AG04449 (cell line): ENCODE measurements around the gene XYLT1.

ENCODE experiments used
- CTCF ChIA-PET: fragments of 350-600 bp; formaldehyde crosslinking; extraction: SDS; loops from one replicate; lab custom pipeline; 2021; ENCODE audit warnings: antibody characterized with exemption; lab: Yijun Ruan, JAX
- POLR2A ChIA-PET: fragments of 400-600, 350-600 bp; formaldehyde crosslinking; extraction: SDS; loops from one replicate; lab custom pipeline; 2020; ENCODE audit warnings: antibody characterized with exemption, inconsistent platforms; lab: Yijun Ruan, JAX
- DNase-seq: peaks from one replicate; pipeline ENCODE4 v3.0.0-alpha.2; 2010; ENCODE audit warnings: low read depth, low spot score
- H3K4me3 ChIP-seq: 2 replicates; pipeline ENCODE4 v1.5.1; 2011; ENCODE audit warnings: low read depth, mild to moderate bottlenecking, control low read depth, low read length
- CTCF ChIP-seq: IDR thresholded peaks from one replicate; pipeline ENCODE4 v1.5.1; 2011; ENCODE audit warnings: mild to moderate bottlenecking, moderate library complexity, low read length, control low read depth, inconsistent platforms; ENCODE audit not compliant: insufficient read depth; ENCODE audit errors: missing control alignments

XYLT1 gene

GRCh38 chr16:17470182-17470907, 415 bp downstream of the XYLT1 start:
- no peak for DNase-seq
- no peak for TF ChIP-seq CTCF
- CTCF ChIA-PET = interaction anchor here (1.2 to 13.1 kb wide), 6 partner anchors 91 to 606 kb away, joined by 3 to 213 read pairs (median 6); no protein-coding TSS in a partner anchor
- peak overlapping the region; percentile 84 for H3K4me3 ChIP-seq
- POLR2A ChIA-PET = interaction anchor here (1.3 kb wide), 1 partner anchor 46 kb away, joined by 5 read pairs; no protein-coding TSS in a partner anchor

GRCh38 chr16:17469741-17470181, 999 bp downstream of the XYLT1 start:
- POLR2A ChIA-PET = interaction anchor here (0.5 kb wide), 1 partner anchor 562 kb away, joined by 3 read pairs; no protein-coding TSS in a partner anchor
- DNase-seq = no peak
- CTCF ChIA-PET = interaction anchor here (0.7 to 8.8 kb wide), 7 partner anchors 87 to 608 kb away, joined by 3 to 76 read pairs (median 4); no protein-coding TSS in a partner anchor
- peak overlapping the region; percentile 84 for H3K4me3 ChIP-seq
- TF ChIP-seq CTCF = no peak

GRCh38 chr16:17469011-17469740, 1.6 kb downstream of the XYLT1 start:
- H3K4me3 ChIP-seq = peak overlapping the region; percentile 84
- POLR2A ChIA-PET = interaction anchor here (0.5 to 1.5 kb wide), 6 partner anchors 30 to 562 kb away, joined by 3 read pairs; no protein-coding TSS in a partner anchor
- peak; percentile 8 for TF ChIP-seq CTCF
- peak; percentile 63 for DNase-seq
- CTCF ChIA-PET = interaction anchor here (0.7 to 8.8 kb wide), 20 partner anchors 14 to 608 kb away, joined by 3 to 76 read pairs (median 4); no protein-coding TSS in a partner anchor

GRCh38 chr16:17468611-17469010, 2.1 kb downstream of the XYLT1 start:
- POLR2A ChIA-PET = interaction anchor here (0.8 to 1.6 kb wide), 6 partner anchors 30 to 335 kb away, joined by 3 to 5 read pairs (median 3); no protein-coding TSS in a partner anchor
- CTCF ChIA-PET = interaction anchor here (0.6 to 8.8 kb wide), 28 partner anchors 13 to 607 kb away, joined by 3 to 76 read pairs (median 4); no protein-coding TSS in a partner anchor
- TF ChIP-seq CTCF = no peak
- peak overlapping the region; percentile 84 for H3K4me3 ChIP-seq
- DNase-seq = no peak

GRCh38 chr16:17467923-17468540, 2.7 kb downstream of the XYLT1 start:
- POLR2A ChIA-PET = interaction anchor here (1.1 to 1.6 kb wide), 3 partner anchors 31 to 296 kb away, joined by 3 to 5 read pairs (median 3); no protein-coding TSS in a partner anchor
- peak overlapping the region; percentile 84 for H3K4me3 ChIP-seq

More at GRCh38 chr16:17467923-17468540, 2.7 kb downstream of the XYLT1 start:
- no peak for DNase-seq
- CTCF ChIA-PET = interaction anchor here (0.6 to 8.8 kb wide), 52 partner anchors 9 to 607 kb away, joined by 3 to 76 read pairs (median 3); no protein-coding TSS in a partner anchor
- TF ChIP-seq CTCF = peak; percentile 93
